ENCODE results near the gene PCARE. TPM values are rescaled to one million over a fixed set of nuclear protein-coding genes. Genes with fewer than 3 reads are reported as not detected.

PCARE gene
- total RNA-seq, 1 experiment from 2014 or later: not detected

- in situ Hi-C loops (cut with HindIII; ENCODE audit: low pct_unique_long_range_greater_than_20kb, low sequenced_read_pairs) (no loop called here), intact Hi-C loops (cut with micrococcal nuclease; ENCODE audit: unreplicated experiment) (no loop called here)
- POLR2A ChIA-PET: no interaction called here
- Histone ChIP-seq H3K4me1 (ENCODE audit: control insufficient read depth, insufficient read depth, low read length) (no peaks in the 10 kb centered on the region), H3K4me3 (ENCODE audit: low read depth in 2 of 2, low read length in 2 of 2) (no peak overlapping the region), H3K27me3 (ENCODE audit: control insufficient read depth, insufficient read depth, low read length) (no peaks in the 10 kb centered on the region), H3K36me3 (ENCODE audit: control insufficient read depth, insufficient read depth, low read length) (no peaks in the 10 kb centered on the region), H3K27ac (ENCODE audit: low read length) (no peak overlapping the region), H3K9me3 (ENCODE audit: control insufficient read depth, insufficient read depth, low read depth, low read length) (no peaks in the 10 kb centered on the region)
- ATAC-seq (no peak), DNase-seq (ENCODE audit: low read depth, low spot score) (no peak)
- TF ChIP-seq CTCF (IDR thresholded peaks at IDR 0.05) (no peak), POLR2AphosphoS5 (IDR thresholded peaks at IDR 0.05; ENCODE audit: low read depth, low read length) (no peak), TCF7L2 (IDR thresholded peaks at IDR 0.05; ENCODE audit: low read depth, low read length) (no peak), SIN3A (IDR thresholded peaks at IDR 0.05; ENCODE audit: borderline replicate concordance, insufficient read depth, low read depth, low read length) (no peak), REST (IDR thresholded peaks at IDR 0.05; ENCODE audit: insufficient read depth in 1 of 2, low read depth in 2 of 2, low read length in 1 of 2) (no peak)
- BruUV-seq (replicated peaks): no TSS peak
- CTCF ChIA-PET: interaction anchor here (0.7 kb wide), 1 partner anchor 18 kb away, joined by 9 read pairs; no protein-coding TSS in a partner anchor
These were observed 27.1 kb downstream of the PCARE start for GRCh38 chr2:29047083-29047845.

- in situ Hi-C loops (cut with HindIII; ENCODE audit: low pct_unique_long_range_greater_than_20kb, low sequenced_read_pairs): no loop called here
- H3K27me3 ChIP-seq (ENCODE audit: control insufficient read depth, insufficient read depth, low read length): no peaks in the 10 kb centered on the region
- no peaks in the 10 kb centered on the region for H3K4me1 ChIP-seq (ENCODE audit: control insufficient read depth, insufficient read depth, low read length)
- no peak for TF ChIP-seq CTCF (IDR thresholded peaks at IDR 0.05)
- no peak overlapping the region for H3K27ac ChIP-seq (ENCODE audit: low read length)
- intact Hi-C loops (cut with micrococcal nuclease; ENCODE audit: unreplicated experiment): no loop called here
- DNase-seq (ENCODE audit: low read depth, low spot score): no peak
- no peaks in the 10 kb centered on the region for H3K36me3 ChIP-seq (ENCODE audit: control insufficient read depth, insufficient read depth, low read length)
- H3K4me3 ChIP-seq (ENCODE audit: low read depth in 2 of 2, low read length in 2 of 2): no peak overlapping the region
- POLR2A ChIA-PET: no interaction called here
- BruUV-seq (replicated peaks): no TSS peak
- CTCF ChIA-PET: no interaction called here
- ATAC-seq: no peak
- H3K9me3 ChIP-seq (ENCODE audit: control insufficient read depth, insufficient read depth, low read depth, low read length): no peaks in the 10 kb centered on the region
These were observed 28.0 kb downstream of the PCARE start for GRCh38 chr2:29046321-29046720.
